CD4-positive, alpha-beta T cell (primary cell): Measurements from ENCODE around the gene CSTB. TPM values are rescaled to one million over a fixed set of nuclear protein-coding genes. Genes with fewer than 3 reads are reported as not detected.

Source experiments
- ATAC-seq: fragments of 200-7000 bp; cut with Tn5 transposase; one replicate; pipeline ENCODE4 v1.10.0; 2022; ENCODE audit warnings: mild to moderate bottlenecking; ENCODE audit not compliant: poor library complexity
- CTCF ChIA-PET: fragments of 350-600 bp; sonication (Branson Sonifier 250); formaldehyde crosslinking; loops from one replicate; lab custom pipeline; 2021; ENCODE audit warnings: antibody characterized with exemption, inconsistent platforms; lab: Charles Lee
- POLR2A ChIA-PET: fragments of 350-600 bp; sonication (Branson Sonifier 250); formaldehyde crosslinking; loops from one replicate; lab custom pipeline; 2021; ENCODE audit warnings: antibody characterized with exemption, inconsistent platforms; lab: Charles Lee
- DNase-seq, 14 experiments: peaks; one replicate each; pipeline ENCODE4 v3.0.0-alpha.2; 2013 to 2020; ENCODE audit warnings: mixed read lengths in 2 of 14
- H3K27ac ChIP-seq, 2 donors: one replicate each; pipeline versions ENCODE4 v1.5.1 to v1.7.0; 2013; ENCODE audit warnings: low read length in 2 of 2, low read depth in 1 of 2, mild to moderate bottlenecking in 1 of 2
- H3K27me3 ChIP-seq, 2 experiments: 1 replicate in 1 of 2; 2 replicates in 1 of 2; pipeline versions ENCODE4 v1.6.1 to v1.7.0; 2013; ENCODE audit warnings: low read length in 2 of 2, control low read depth in 1 of 2, mild to moderate bottlenecking in 1 of 2, moderate library complexity in 1 of 2; ENCODE audit not compliant: insufficient read depth in 2 of 2, control insufficient read depth in 1 of 2
- H3K36me3 ChIP-seq: one replicate; pipeline ENCODE4 v1.6.1; 2013; ENCODE audit warnings: low read length, control low read depth; ENCODE audit not compliant: insufficient read depth
- H3K4me1 ChIP-seq: one replicate; pipeline ENCODE4 v1.6.1; 2013; ENCODE audit warnings: low read length, control low read depth; ENCODE audit not compliant: insufficient read depth
- H3K4me3 ChIP-seq: one replicate; pipeline ENCODE4 v1.5.1; 2013; ENCODE audit warnings: mild to moderate bottlenecking, low read length, moderate library complexity
- H3K9me3 ChIP-seq, 2 experiments: 1 replicate in 1 of 2; 2 replicates in 1 of 2; pipeline versions ENCODE4 v1.6.1 to v1.7.0; 2013; ENCODE audit warnings: low read length in 2 of 2, mild to moderate bottlenecking in 2 of 2, control low read depth in 1 of 2, moderate library complexity in 1 of 2; ENCODE audit not compliant: control insufficient read depth in 1 of 2, insufficient read depth in 1 of 2
- H3K27ac Mint-ChIP-seq: one replicate; pipeline ENCODE4 v1.8.0; 2020; ENCODE audit warnings: mixed read lengths
- H3K27me3 Mint-ChIP-seq: one replicate; pipeline ENCODE4 v1.8.0; 2021; ENCODE audit warnings: mixed read lengths
- H3K36me3 Mint-ChIP-seq: one replicate; pipeline ENCODE4 v1.8.0; 2021; ENCODE audit warnings: low read depth, mixed read lengths
- H3K4me1 Mint-ChIP-seq: one replicate; pipeline ENCODE4 v1.8.0; 2021; ENCODE audit warnings: low read depth, mixed read lengths
- H3K4me3 Mint-ChIP-seq: one replicate; pipeline ENCODE4 v1.8.0; 2020; ENCODE audit warnings: mild to moderate bottlenecking, mixed read lengths
- H3K9me3 Mint-ChIP-seq: one replicate; pipeline ENCODE4 v1.8.0; 2020; ENCODE audit warnings: mixed read lengths
- CTCF ChIP-seq: fragments of 200-600 bp; IDR thresholded peaks from one replicate; pipeline ENCODE4 v1.8.0; 2022; ENCODE audit warnings: antibody characterized with exemption, mild to moderate bottlenecking
- intact Hi-C, 2 experiments: fragments of 100-400 bp; cut with DNase I in 1 of 2; cut with micrococcal nuclease in 1 of 2; formaldehyde crosslinking; loops; one replicate each; pipeline versions ENCODE4 v1.15.1 to v1.9.0; 2023 to 2025; cut with DNase I, micrococcal nuclease
- total RNA-seq, 174 experiments: library from RNA in 2 of 174; stranded (reverse) in 2 of 174; gene quantifications; one replicate each; pipeline ENCODE4 v1.2.3 and lab custom pipeline; 2021 to 2026

The CSTB gene
- total RNA-seq, 2 experiments from 2014 or later: 13.4 to 14.5 TPM

- DNase-seq: peak in 1 of 14 experiments; percentile 23
- Mint-ChIP-seq H3K4me3 (peak overlapping the region; percentile 79), H3K4me1 (peaks cover 62% of the 10 kb centered on the region), H3K9me3 (no peaks in the 10 kb centered on the region), H3K27ac (peak overlapping the region; percentile 97), H3K27me3 (no peaks in the 10 kb centered on the region), H3K36me3 (peaks cover 8% of the 10 kb centered on the region)
- Histone ChIP-seq H3K9me3 (no peaks in the 10 kb centered on the region), H3K36me3 (peaks cover 13% of the 10 kb centered on the region), H3K27ac (no peak overlapping the region), H3K4me1 (peaks cover 62% of the 10 kb centered on the region), H3K27me3 (no peaks in the 10 kb centered on the region), H3K4me3 (no peak overlapping the region)
- no peak for ATAC-seq
- intact Hi-C loops: loop anchor here in 1 of 2 experiments (10.0 kb wide), 1 partner anchor 238 kb away; no protein-coding TSS in a partner anchor
- POLR2A ChIA-PET: interaction anchor here (3.6 kb wide), 1 partner anchor 7 kb away, joined by 31 read pairs; the partner anchor contains the start of gene PDXK
- CTCF ChIA-PET: no interaction called here
- TF ChIP-seq CTCF: no peak
These were observed 49.2 kb downstream of the CSTB start for GRCh38 chr21:43726686-43727518.

Other genes with a start within 250 kb of the CSTB start
- under 1 TPM; 0.59 to 0.93 TPM for gene HSF2BP, start 116.8 kb downstream of the CSTB start, total RNA-seq
- 10 to 100 TPM; 18.6 to 19.2 TPM for gene RRP1B, start 116.7 kb downstream of the CSTB start, total RNA-seq
- gene PDXK, start 57.2 kb downstream of the CSTB start, total RNA-seq: 10 to 100 TPM; 74.8 to 77.0 TPM
- 10 to 100 TPM; 27.7 to 29.0 TPM for gene RRP1, start 13.3 kb upstream of the CSTB start, total RNA-seq
- 10 to 100 TPM; 40.8 to 43.4 TPM for gene AGPAT3, start 88.9 kb upstream of the CSTB start, total RNA-seq
- gene TRAPPC10, start 236.0 kb upstream of the CSTB start, total RNA-seq: 100 to 1,000 TPM in 1 of 2 experiments, 10 to 100 TPM in 1; 98.1 to 101 TPM